GM12891 (cell line): ENCODE results near the gene OAF.

Experiments
- POLR2A ChIP-seq: IDR thresholded peaks from 2 replicates; pipeline ENCODE4 v1.6.1; 2011; ENCODE audit warnings: low read depth, low read length, control low read depth
- POLR2AphosphoS5 ChIP-seq: IDR thresholded peaks from 2 replicates; pipeline ENCODE4 v1.6.1; 2011; ENCODE audit warnings: low read depth, low read length, control low read depth
- SPI1 ChIP-seq: IDR thresholded peaks from 2 replicates; pipeline ENCODE4 v1.6.1; 2011; ENCODE audit warnings: low read depth, low read length, control low read depth
- TAF1 ChIP-seq: IDR thresholded peaks from 2 replicates; pipeline ENCODE4 v1.6.1; 2011; ENCODE audit warnings: low read depth, low read length, control low read depth

- TF ChIP-seq POLR2AphosphoS5 (no peak), POLR2A (no peak), TAF1 (no peak), SPI1 (no peak)
Observed at GRCh38 chr11:120184371-120184945, 26.4 kb upstream of the OAF start.
